OCI-LY7 (cell line): ENCODE data around the gene FAM135A. TPM values are rescaled to one million over a fixed set of nuclear protein-coding genes. Genes with fewer than 3 reads are reported as not detected.

Experiments used
- BruUV-seq: library from RNA; stranded (reverse); fragments of 400-500 nt; replicated peaks from 2 replicates; lab custom pipeline; 2021; lab: Mats Ljungman, UMichigan
- CTCF ChIA-PET: fragments of 300-600 bp; sonication (Branson Sonifier 250); formaldehyde crosslinking; loops from one replicate; lab custom pipeline; 2022; ENCODE audit warnings: antibody characterized with exemption; ENCODE audit not compliant: unreplicated experiment; lab: Charles Lee
- POLR2A ChIA-PET: fragments of 300-600 bp; sonication (Branson Sonifier 250); formaldehyde crosslinking; loops from one replicate; lab custom pipeline; 2022; ENCODE audit warnings: antibody characterized with exemption; lab: Charles Lee
- DNase-seq: peaks from one replicate; pipeline ENCODE4 v3.0.0-alpha.2; 2015; ENCODE audit warnings: low spot score
- H2AFZ ChIP-seq: fragments of 200-600 bp; sonication (generic), shearing (Covaris generic); 2 replicates; pipeline ENCODE4 v1.6.1; 2014; ENCODE audit warnings: mild to moderate bottlenecking, antibody characterized with exemption, low read length, moderate library complexity
- H3K27ac ChIP-seq: fragments of 200-600 bp; sonication (generic); 2 replicates; pipeline ENCODE4 v1.5.1; 2014; ENCODE audit warnings: mixed run types, low read depth, mild to moderate bottlenecking, moderate library complexity, low read length, inconsistent platforms; ENCODE audit not compliant: poor library complexity, severe bottlenecking
- H3K36me3 ChIP-seq: fragments of 200-600 bp; sonication (generic); 2 replicates; pipeline ENCODE4 v1.6.1; 2014; ENCODE audit warnings: mild to moderate bottlenecking, antibody characterized with exemption, low read length, moderate library complexity, mixed read lengths; ENCODE audit not compliant: insufficient read depth
- H3K4me1 ChIP-seq: fragments of 200-600 bp; sonication (generic); 2 replicates; pipeline ENCODE4 v1.5.1; 2014; ENCODE audit warnings: mild to moderate bottlenecking, low read length; ENCODE audit not compliant: insufficient read depth, poor library complexity, severe bottlenecking
- H3K4me2 ChIP-seq: fragments of 200-600 bp; sonication (generic); 2 replicates; pipeline ENCODE4 v1.6.1; 2014; ENCODE audit warnings: mild to moderate bottlenecking, low read length
- H3K4me3 ChIP-seq: fragments of 200-600 bp; sonication (generic); 2 replicates; pipeline ENCODE4 v1.5.1; 2014; ENCODE audit warnings: mild to moderate bottlenecking, low read depth, low read length; ENCODE audit not compliant: poor library complexity, severe bottlenecking
- H3K79me2 ChIP-seq: fragments of 200-600 bp; sonication (generic); 2 replicates; pipeline ENCODE4 v1.6.1; 2016; ENCODE audit warnings: low read depth, mild to moderate bottlenecking, low read length, moderate library complexity, mixed read lengths; ENCODE audit not compliant: insufficient read depth
- H3K9me2 ChIP-seq: fragments of 200-600 bp; sonication (generic); 2 replicates; pipeline ENCODE4 v1.6.1; 2016; ENCODE audit warnings: mild to moderate bottlenecking, low read length, mixed read lengths; ENCODE audit not compliant: insufficient read depth
- H3K9me3 ChIP-seq: fragments of 200-600 bp; sonication (generic); 2 replicates; pipeline ENCODE4 v1.6.1; 2014; ENCODE audit warnings: mild to moderate bottlenecking, mixed run types, low read length, mixed read lengths
- H4K20me1 ChIP-seq: fragments of 200-600 bp; sonication (generic); 2 replicates; pipeline ENCODE4 v1.6.1; 2014; ENCODE audit warnings: mild to moderate bottlenecking, antibody characterized with exemption, low read length, moderate library complexity, mixed read lengths; ENCODE audit not compliant: insufficient read depth
- CTCF ChIP-seq: fragments of 200-600 bp; sonication (generic); conservative IDR thresholded peaks from 2 replicates; pipeline ENCODE4 v1.5.1; 2014; ENCODE audit warnings: mild to moderate bottlenecking, antibody characterized with exemption, low read length, moderate library complexity, mixed read lengths
- EZH2phosphoT487 ChIP-seq: fragments of 200-600 bp; sonication (generic); IDR thresholded peaks from 2 replicates; pipeline ENCODE4 v1.6.1; 2018; ENCODE audit warnings: low read depth, borderline replicate concordance, mild to moderate bottlenecking, mixed run types, antibody characterized with exemption, low read length, moderate library complexity, mixed read lengths
- intact Hi-C: fragments of 100-400 bp; cut with micrococcal nuclease; formaldehyde crosslinking; loops from one replicate; pipeline ENCODE4 v1.10.0; 2022; ENCODE audit not compliant: unreplicated experiment
- total RNA-seq, 2 experiments: library from RNA; depleted of rRNA in 1 of 2; stranded (reverse); fragments of >200 nt in 1 of 2; shearing (Covaris generic) in 1 of 2; gene quantifications; 2 replicates each; pipeline ENCODE4 v1.2.3, GENCODE V29; 2014 to 2022

Gene FAM135A
- total RNA-seq, 2 experiments from 2014 or later, result 35.5 to 66.2 TPM

- Histone ChIP-seq H3K9me3 (no peaks in the 10 kb centered on the region), H3K27ac (no peak overlapping the region), H3K4me1 (no peaks in the 10 kb centered on the region), H3K4me3 (no peak overlapping the region), H3K4me2 (no peak overlapping the region), H3K79me2 (no peaks in the 10 kb centered on the region), H2AFZ (no peak overlapping the region), H3K9me2 (no peaks in the 10 kb centered on the region), H4K20me1 (no peaks in the 10 kb centered on the region), H3K36me3 (no peaks in the 10 kb centered on the region)
- no peak for TF ChIP-seq EZH2phosphoT487
- no peak for TF ChIP-seq CTCF
- intact Hi-C loops, result no loop called here
- no peak for DNase-seq
- ChIA-PET CTCF (no interaction called here), POLR2A (no interaction called here)
- BruUV-seq, result no TSS peak
These were observed 8.7 kb upstream of the FAM135A start for GRCh38 chr6:70404658-70405057.

- Histone ChIP-seq H3K4me1 (peaks cover 5% of the 10 kb centered on the region), H2AFZ (no peak overlapping the region), H3K9me3 (no peaks in the 10 kb centered on the region), H3K79me2 (peaks cover 4% of the 10 kb centered on the region; the same call in 1 of the 2 replicates), H3K4me3 (no peak overlapping the region), H4K20me1 (no peaks in the 10 kb centered on the region), H3K4me2 (no peak overlapping the region), H3K27ac (no peak overlapping the region), H3K36me3 (no peaks in the 10 kb centered on the region), H3K9me2 (no peaks in the 10 kb centered on the region)
- DNase-seq, result no peak
- intact Hi-C loops, result no loop called here
- TF ChIP-seq CTCF (no peak), EZH2phosphoT487 (no peak)
- BruUV-seq, result no TSS peak
- ChIA-PET CTCF (no interaction called here), POLR2A (interaction anchor here (1.0 kb wide), 1 partner anchor 258 kb away, joined by 3 read pairs; the partner anchor contains the start of gene SMAP1)
These were observed 4.1 kb upstream of the FAM135A start for GRCh38 chr6:70409216-70409615.

GRCh38 chr6:70411542-70412251 lies 1.6 kb upstream of the FAM135A start:
- Histone ChIP-seq H4K20me1 (peaks cover 10% of the 10 kb centered on the region; the same call in 1 of the 2 replicates), H3K4me3 (peak overlapping the region; percentile 75), H3K27ac (no peak overlapping the region), H3K4me2 (peak overlapping the region; percentile 87), H2AFZ (no peak overlapping the region), H3K4me1 (peaks cover 18% of the 10 kb centered on the region), H3K9me3 (no peaks in the 10 kb centered on the region), H3K79me2 (peaks cover 29% of the 10 kb centered on the region), H3K9me2 (no peaks in the 10 kb centered on the region), H3K36me3 (peaks cover 3% of the 10 kb centered on the region)
- TF ChIP-seq CTCF (no peak), EZH2phosphoT487 (no peak)
- intact Hi-C loops, result loop anchor here (5.0 to 10.0 kb wide), 3 partner anchors 156 to 529 kb away; partner anchors contain the start of gene SDHAF4
- DNase-seq, result no peak
- POLR2A ChIA-PET, result interaction anchor here (0.6 to 3.5 kb wide), 5 partner anchors 9 to 606 kb away, joined by 3 to 18 read pairs (median 5); partner anchors contain the start of gene SMAP1
- CTCF ChIA-PET, result interaction anchor here (0.5 kb wide), 1 partner anchor 263 kb away, joined by 3 read pairs; no protein-coding TSS in a partner anchor
- no TSS peak for BruUV-seq
